Prostate gland (tissue), 2 donors: ENCODE results near the gene TRIM60.

Experiments used
- POLR2A ChIP-seq: fragments of 450-650 bp; IDR thresholded peaks from one replicate; pipeline ENCODE4 v1.6.1; 2016; ENCODE audit warnings: antibody characterized with exemption, mild to moderate bottlenecking
- POLR2AphosphoS5 ChIP-seq: sonication (generic); formaldehyde crosslinking; IDR thresholded peaks from one replicate; pipeline ENCODE4 v1.6.1; 2017; ENCODE audit warnings: antibody characterized with exemption
- TF ChIP-seq, protein P1 (sequence below), 4 experiments: fragments of 200-600 bp in 2 of 4; fragments of 450-650 bp in 2 of 4; sonication (generic) in 2 of 4; IDR thresholded peaks; 1 replicate in 3 of 4; 2 replicates in 1 of 4; pipeline ENCODE4 v1.5.1; 2016 to 2019; ENCODE audit warnings: antibody characterized with exemption in 4 of 4, mild to moderate bottlenecking in 2 of 4, moderate library complexity in 2 of 4

DNA sequence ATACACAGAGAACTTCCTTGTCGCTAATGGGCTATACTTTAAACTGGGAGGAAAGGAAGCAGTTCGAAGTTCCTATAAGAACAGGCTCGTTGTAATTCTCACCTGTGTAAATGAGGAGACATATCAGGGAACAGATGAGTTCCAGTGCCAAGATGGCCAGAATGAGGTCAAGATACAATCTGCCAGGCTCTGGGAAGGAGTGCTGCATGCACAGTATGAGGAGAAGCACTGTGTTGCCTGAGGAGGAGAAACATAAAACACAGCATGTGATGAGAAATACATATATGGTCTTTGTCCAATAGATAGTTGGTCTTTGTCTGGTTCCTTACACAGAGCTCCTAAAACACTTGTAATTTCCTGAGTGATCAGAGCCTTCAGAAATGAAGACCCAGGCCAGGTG, 56.6 kb downstream of the TRIM60 start:
- TF ChIP-seq, protein P1, sequence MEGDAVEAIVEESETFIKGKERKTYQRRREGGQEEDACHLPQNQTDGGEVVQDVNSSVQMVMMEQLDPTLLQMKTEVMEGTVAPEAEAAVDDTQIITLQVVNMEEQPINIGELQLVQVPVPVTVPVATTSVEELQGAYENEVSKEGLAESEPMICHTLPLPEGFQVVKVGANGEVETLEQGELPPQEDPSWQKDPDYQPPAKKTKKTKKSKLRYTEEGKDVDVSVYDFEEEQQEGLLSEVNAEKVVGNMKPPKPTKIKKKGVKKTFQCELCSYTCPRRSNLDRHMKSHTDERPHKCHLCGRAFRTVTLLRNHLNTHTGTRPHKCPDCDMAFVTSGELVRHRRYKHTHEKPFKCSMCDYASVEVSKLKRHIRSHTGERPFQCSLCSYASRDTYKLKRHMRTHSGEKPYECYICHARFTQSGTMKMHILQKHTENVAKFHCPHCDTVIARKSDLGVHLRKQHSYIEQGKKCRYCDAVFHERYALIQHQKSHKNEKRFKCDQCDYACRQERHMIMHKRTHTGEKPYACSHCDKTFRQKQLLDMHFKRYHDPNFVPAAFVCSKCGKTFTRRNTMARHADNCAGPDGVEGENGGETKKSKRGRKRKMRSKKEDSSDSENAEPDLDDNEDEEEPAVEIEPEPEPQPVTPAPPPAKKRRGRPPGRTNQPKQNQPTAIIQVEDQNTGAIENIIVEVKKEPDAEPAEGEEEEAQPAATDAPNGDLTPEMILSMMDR (IDR thresholded peaks at IDR 0.05) = no peak
- no peak for TF ChIP-seq POLR2A
- no peak for TF ChIP-seq POLR2AphosphoS5
